Rectal smooth muscle tissue (tissue), 1 donor: ENCODE data around the gene BBS9.

Source experiments
- H3K27ac ChIP-seq: one replicate; pipeline ENCODE4 v1.7.0; 2013; ENCODE audit warnings: low read depth, low read length, inconsistent platforms
- H3K27me3 ChIP-seq: one replicate; pipeline ENCODE4 v1.7.0; 2013; ENCODE audit warnings: low read length; ENCODE audit not compliant: control insufficient read depth, insufficient read depth
- H3K36me3 ChIP-seq: one replicate; pipeline ENCODE4 v1.7.0; 2013; ENCODE audit warnings: low read length; ENCODE audit not compliant: control insufficient read depth, insufficient read depth
- H3K4me1 ChIP-seq: one replicate; pipeline ENCODE4 v1.7.0; 2013; ENCODE audit warnings: low read length; ENCODE audit not compliant: control insufficient read depth, insufficient read depth
- H3K4me3 ChIP-seq: one replicate; pipeline ENCODE4 v1.7.0; 2013; ENCODE audit warnings: low read length
- H3K9ac ChIP-seq: one replicate; pipeline ENCODE4 v1.7.0; 2013; ENCODE audit warnings: low read length

The BBS9 gene

GRCh38 chr7:33356336-33356735 lies 227.0 kb downstream of the BBS9 start:
- H3K27ac ChIP-seq: no peak overlapping the region

GRCh38 chr7:33357846-33358245 lies 228.5 kb downstream of the BBS9 start:
- Histone ChIP-seq H3K4me3 (no peak overlapping the region), H3K9ac (no peak overlapping the region), H3K36me3 (no peaks in the 10 kb centered on the region), H3K4me1 (peaks cover 3% of the 10 kb centered on the region), H3K27ac (no peak overlapping the region), H3K27me3 (no peaks in the 10 kb centered on the region)

More at GRCh38 chr7:33356336-33356735, 227.0 kb downstream of the BBS9 start:
- Histone ChIP-seq H3K4me3 (no peak overlapping the region), H3K36me3 (no peaks in the 10 kb centered on the region), H3K9ac (no peak overlapping the region), H3K27me3 (no peaks in the 10 kb centered on the region), H3K4me1 (peaks cover 3% of the 10 kb centered on the region)

- no peak overlapping the region for H3K9ac ChIP-seq
- no peaks in the 10 kb centered on the region for H3K27me3 ChIP-seq
- no peaks in the 10 kb centered on the region for H3K36me3 ChIP-seq
- H3K4me1 ChIP-seq: no peaks in the 10 kb centered on the region
- no peak overlapping the region for H3K4me3 ChIP-seq
- no peak overlapping the region for H3K27ac ChIP-seq
These were observed 240.5 kb downstream of the BBS9 start for GRCh38 chr7:33369888-33370287.

- Histone ChIP-seq H3K9ac (no peak overlapping the region), H3K4me1 (no peaks in the 10 kb centered on the region), H3K4me3 (no peak overlapping the region)
These were observed 243.8 kb downstream of the BBS9 start for GRCh38 chr7:33373195-33373594.

GRCh38 chr7:33379891-33380525 lies 250.6 kb downstream of the BBS9 start:
- H3K27me3 ChIP-seq: no peaks in the 10 kb centered on the region
- H3K4me1 ChIP-seq: no peaks in the 10 kb centered on the region
- no peak overlapping the region for H3K27ac ChIP-seq
- no peak overlapping the region for H3K4me3 ChIP-seq
- no peak overlapping the region for H3K9ac ChIP-seq
- H3K36me3 ChIP-seq: peaks cover 3% of the 10 kb centered on the region

More at GRCh38 chr7:33373195-33373594, 243.8 kb downstream of the BBS9 start:
- Histone ChIP-seq H3K27ac (no peak overlapping the region), H3K36me3 (no peaks in the 10 kb centered on the region), H3K27me3 (no peaks in the 10 kb centered on the region)

GRCh38 chr7:33388332-33388731 lies 259.0 kb downstream of the BBS9 start:
- Histone ChIP-seq H3K9ac (no peak overlapping the region), H3K4me3 (no peak overlapping the region), H3K4me1 (no peaks in the 10 kb centered on the region), H3K27ac (no peak overlapping the region), H3K27me3 (no peaks in the 10 kb centered on the region), H3K36me3 (no peaks in the 10 kb centered on the region)

GRCh38 chr7:33392148-33392547 lies 262.8 kb downstream of the BBS9 start:
- H3K36me3 ChIP-seq: no peaks in the 10 kb centered on the region
- no peak overlapping the region for H3K27ac ChIP-seq
- H3K4me1 ChIP-seq: no peaks in the 10 kb centered on the region
- H3K4me3 ChIP-seq: no peak overlapping the region
- H3K9ac ChIP-seq: no peak overlapping the region
- H3K27me3 ChIP-seq: no peaks in the 10 kb centered on the region

GRCh38 chr7:33393770-33394169 lies 264.4 kb downstream of the BBS9 start:
- Histone ChIP-seq H3K4me3 (no peak overlapping the region), H3K4me1 (no peaks in the 10 kb centered on the region), H3K27me3 (no peaks in the 10 kb centered on the region), H3K27ac (no peak overlapping the region), H3K36me3 (no peaks in the 10 kb centered on the region), H3K9ac (no peak overlapping the region)

GRCh38 chr7:33395340-33395739 lies 266.0 kb downstream of the BBS9 start:
- H3K36me3 ChIP-seq: no peaks in the 10 kb centered on the region
- no peak overlapping the region for H3K4me3 ChIP-seq
- no peak overlapping the region for H3K9ac ChIP-seq
- H3K27me3 ChIP-seq: no peaks in the 10 kb centered on the region
- no peak overlapping the region for H3K27ac ChIP-seq
- no peaks in the 10 kb centered on the region for H3K4me1 ChIP-seq

- Histone ChIP-seq H3K27me3 (no peaks in the 10 kb centered on the region), H3K27ac (no peak overlapping the region), H3K9ac (no peak overlapping the region), H3K36me3 (no peaks in the 10 kb centered on the region), H3K4me3 (no peak overlapping the region), H3K4me1 (no peaks in the 10 kb centered on the region)
These were observed 270.3 kb downstream of the BBS9 start for GRCh38 chr7:33399528-33400213.

- Histone ChIP-seq H3K27ac (no peak overlapping the region), H3K4me1 (no peaks in the 10 kb centered on the region)
These were observed 270.8 kb downstream of the BBS9 start for GRCh38 chr7:33400214-33400538.

GRCh38 chr7:33410266-33410665 lies 280.9 kb downstream of the BBS9 start:
- H3K4me3 ChIP-seq: no peak overlapping the region
- H3K4me1 ChIP-seq: no peaks in the 10 kb centered on the region
- H3K36me3 ChIP-seq: no peaks in the 10 kb centered on the region
- H3K27ac ChIP-seq: no peak overlapping the region
- H3K27me3 ChIP-seq: no peaks in the 10 kb centered on the region
- no peak overlapping the region for H3K9ac ChIP-seq

More at GRCh38 chr7:33400214-33400538, 270.8 kb downstream of the BBS9 start:
- Histone ChIP-seq H3K4me3 (no peak overlapping the region), H3K27me3 (no peaks in the 10 kb centered on the region), H3K36me3 (no peaks in the 10 kb centered on the region), H3K9ac (no peak overlapping the region)

GRCh38 chr7:33411020-33411419 lies 281.7 kb downstream of the BBS9 start:
- Histone ChIP-seq H3K4me1 (no peaks in the 10 kb centered on the region), H3K27me3 (no peaks in the 10 kb centered on the region), H3K4me3 (no peak overlapping the region), H3K9ac (no peak overlapping the region), H3K36me3 (no peaks in the 10 kb centered on the region), H3K27ac (no peak overlapping the region)
